Measurements from ENCODE around the gene SH3PXD2A. TPM values are rescaled to one million over a fixed set of nuclear protein-coding genes. Genes with fewer than 3 reads are reported as not detected.
A peak's percentile ranks its signal among the peaks of the same experiment; 100 is the strongest.

The SH3PXD2A gene
- total RNA-seq, 1 donor from 2014 or later, result 12.4 TPM

DNA sequence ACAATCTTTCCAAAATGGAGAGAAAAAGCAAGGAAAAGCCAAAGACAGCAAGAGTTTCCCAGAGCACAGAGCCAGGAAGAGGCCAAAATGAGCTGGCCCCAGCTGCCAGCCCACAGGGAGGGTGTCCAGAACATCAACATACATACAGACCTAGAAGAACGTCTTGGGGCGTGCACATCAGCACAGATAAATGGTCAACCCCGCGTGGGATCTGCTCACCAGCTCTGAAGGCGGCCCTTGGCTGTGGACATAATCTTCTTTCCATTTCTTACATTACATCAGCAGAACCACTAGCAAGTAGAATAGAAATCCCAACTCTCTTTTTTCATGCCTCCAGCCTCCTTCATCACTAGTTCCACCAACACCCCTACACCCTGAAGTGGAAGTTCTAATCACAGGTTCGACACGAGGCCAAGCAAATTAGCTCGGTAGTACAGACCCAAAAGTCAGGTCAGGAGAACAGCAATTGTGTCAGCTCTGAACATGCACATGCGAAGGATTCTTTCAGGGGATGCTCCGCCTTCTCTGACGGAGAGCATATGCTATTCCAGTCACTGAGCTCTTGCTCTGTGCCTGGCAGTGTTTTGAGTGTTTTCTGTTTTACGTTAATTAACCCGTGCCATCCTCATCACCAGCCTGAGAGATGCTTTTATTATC lies 16.4 kb downstream of the SH3PXD2A start:
- peak; percentile 18 for FAIRE-seq
- no peak for DNase-seq (ENCODE audit: low read depth)
- TF ChIP-seq, protein P1, sequence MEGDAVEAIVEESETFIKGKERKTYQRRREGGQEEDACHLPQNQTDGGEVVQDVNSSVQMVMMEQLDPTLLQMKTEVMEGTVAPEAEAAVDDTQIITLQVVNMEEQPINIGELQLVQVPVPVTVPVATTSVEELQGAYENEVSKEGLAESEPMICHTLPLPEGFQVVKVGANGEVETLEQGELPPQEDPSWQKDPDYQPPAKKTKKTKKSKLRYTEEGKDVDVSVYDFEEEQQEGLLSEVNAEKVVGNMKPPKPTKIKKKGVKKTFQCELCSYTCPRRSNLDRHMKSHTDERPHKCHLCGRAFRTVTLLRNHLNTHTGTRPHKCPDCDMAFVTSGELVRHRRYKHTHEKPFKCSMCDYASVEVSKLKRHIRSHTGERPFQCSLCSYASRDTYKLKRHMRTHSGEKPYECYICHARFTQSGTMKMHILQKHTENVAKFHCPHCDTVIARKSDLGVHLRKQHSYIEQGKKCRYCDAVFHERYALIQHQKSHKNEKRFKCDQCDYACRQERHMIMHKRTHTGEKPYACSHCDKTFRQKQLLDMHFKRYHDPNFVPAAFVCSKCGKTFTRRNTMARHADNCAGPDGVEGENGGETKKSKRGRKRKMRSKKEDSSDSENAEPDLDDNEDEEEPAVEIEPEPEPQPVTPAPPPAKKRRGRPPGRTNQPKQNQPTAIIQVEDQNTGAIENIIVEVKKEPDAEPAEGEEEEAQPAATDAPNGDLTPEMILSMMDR (IDR thresholded peaks at IDR 0.05; ENCODE audit: insufficient read depth, low read length, severe bottlenecking), result no peak
- Histone ChIP-seq H3K27me3 (ENCODE audit: control insufficient read depth, insufficient read depth, low read length) (no peaks in the 10 kb centered on the region), H3K36me3 (ENCODE audit: control insufficient read depth, insufficient read depth, low read length) (peaks cover 4% of the 10 kb centered on the region), H3K4me3 (ENCODE audit: low read depth, low read length) (no peak overlapping the region)

DNA sequence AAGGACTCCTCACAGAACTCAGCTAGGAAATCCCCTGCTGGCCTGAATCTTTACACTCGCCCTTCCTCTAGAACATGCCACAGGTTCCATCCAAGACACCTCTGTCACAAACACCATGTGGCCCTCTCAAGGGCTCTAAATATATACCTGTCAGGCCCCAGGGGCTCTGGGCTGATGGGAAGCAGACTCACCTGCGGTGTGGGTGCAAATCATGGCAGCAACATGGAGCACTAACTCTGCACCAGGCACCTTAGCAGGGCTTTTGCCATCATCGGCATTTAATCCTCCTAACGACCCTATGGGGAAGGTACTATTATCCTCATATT lies 17.3 kb downstream of the SH3PXD2A start:
- FAIRE-seq (no peak), DNase-seq (ENCODE audit: low read depth) (no peak)
- no peak overlapping the region for H3K4me3 ChIP-seq (ENCODE audit: low read depth, low read length)
- H3K27me3 ChIP-seq (ENCODE audit: control insufficient read depth, insufficient read depth, low read length), result no peaks in the 10 kb centered on the region
- TF ChIP-seq, protein P1 (IDR thresholded peaks at IDR 0.05; ENCODE audit: insufficient read depth, low read length, severe bottlenecking), result no peak
- H3K36me3 ChIP-seq (ENCODE audit: control insufficient read depth, insufficient read depth, low read length), result peaks cover 4% of the 10 kb centered on the region

DNA sequence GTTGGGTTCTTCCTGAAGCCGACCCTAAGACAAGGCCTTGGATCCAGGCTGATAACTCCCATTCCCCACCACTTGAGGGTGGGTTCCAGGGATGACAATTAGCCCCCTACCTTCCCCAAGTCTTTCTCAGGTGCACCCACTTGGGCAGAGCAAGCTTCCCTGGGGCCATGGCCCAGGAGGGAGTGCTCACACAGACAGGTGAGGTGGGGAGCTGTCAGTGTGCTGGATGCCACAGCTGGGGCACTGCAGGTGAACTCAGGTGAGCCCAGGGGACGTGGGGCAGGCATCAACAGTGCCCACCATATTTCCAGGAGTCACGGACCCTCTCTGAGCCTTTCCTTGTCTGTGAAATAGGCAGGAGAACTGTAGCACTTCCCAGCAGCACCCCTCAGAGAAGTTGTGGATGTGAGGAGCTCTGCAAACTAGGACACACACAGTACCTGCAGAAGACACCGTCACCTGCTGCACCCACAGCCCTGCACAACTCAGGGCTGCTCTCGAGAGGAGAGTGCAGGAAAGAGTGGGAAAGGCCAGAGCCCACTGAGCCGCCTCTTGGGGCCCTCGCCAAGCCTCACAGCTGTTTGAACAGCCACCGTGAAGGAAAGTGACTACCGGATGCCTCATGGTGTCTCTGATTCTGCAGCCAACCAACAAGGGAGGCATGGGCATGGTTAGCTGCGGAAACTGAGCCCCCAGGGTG lies 17.9 kb downstream of the SH3PXD2A start:
- no peak for FAIRE-seq
- Histone ChIP-seq H3K4me3 (ENCODE audit: low read depth, low read length) (no peak overlapping the region), H3K27me3 (ENCODE audit: control insufficient read depth, insufficient read depth, low read length) (no peaks in the 10 kb centered on the region), H3K36me3 (ENCODE audit: control insufficient read depth, insufficient read depth, low read length) (peaks cover 4% of the 10 kb centered on the region)
- no peak for DNase-seq (ENCODE audit: low read depth)
- TF ChIP-seq, protein P1 (IDR thresholded peaks at IDR 0.05; ENCODE audit: insufficient read depth, low read length, severe bottlenecking), result no peak

DNA sequence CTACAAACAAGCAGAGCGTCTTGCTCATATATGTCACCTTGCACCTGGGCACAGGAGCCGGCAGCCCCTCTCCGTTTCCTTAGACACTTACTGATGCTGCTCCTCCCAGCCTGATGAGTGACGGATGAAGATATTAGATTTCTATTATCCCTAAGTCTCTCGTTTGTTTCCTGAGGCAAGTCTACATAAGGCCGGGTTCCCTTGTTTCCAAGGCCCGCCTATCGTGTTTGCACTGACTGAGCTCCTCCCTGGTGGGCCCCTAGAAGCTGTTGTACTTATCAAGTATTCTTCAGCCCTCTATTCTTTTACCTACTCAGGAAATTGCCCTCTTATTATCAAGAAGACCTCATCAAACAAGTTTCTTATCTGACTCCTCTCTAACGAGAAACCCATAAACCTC lies 18.5 kb downstream of the SH3PXD2A start:
- H3K36me3 ChIP-seq (ENCODE audit: control insufficient read depth, insufficient read depth, low read length), result peaks cover 4% of the 10 kb centered on the region
- no peaks in the 10 kb centered on the region for H3K27me3 ChIP-seq (ENCODE audit: control insufficient read depth, insufficient read depth, low read length)

DNA sequence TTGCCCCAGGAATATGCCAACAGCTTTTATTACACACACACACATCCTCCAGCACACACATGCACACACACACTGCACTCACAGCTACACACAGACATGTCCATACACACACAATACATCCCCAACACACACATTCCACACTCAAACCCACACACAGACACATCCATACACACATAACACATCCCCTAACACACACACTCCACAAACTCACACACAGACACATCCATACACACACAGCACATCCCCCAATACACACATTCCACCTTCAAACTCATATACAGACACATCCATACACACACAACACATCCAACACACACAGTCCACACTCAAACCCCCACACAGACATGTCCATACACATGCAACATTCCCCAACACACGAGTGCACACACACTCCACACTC lies 19.1 kb downstream of the SH3PXD2A start:
- DNase-seq (ENCODE audit: low read depth), result no peak
- TF ChIP-seq, protein P1 (IDR thresholded peaks at IDR 0.05; ENCODE audit: insufficient read depth, low read length, severe bottlenecking), result no peak
- H3K4me3 ChIP-seq (ENCODE audit: low read depth, low read length), result no peak overlapping the region
- no peak for FAIRE-seq
- no peaks in the 10 kb centered on the region for H3K27me3 ChIP-seq (ENCODE audit: control insufficient read depth, insufficient read depth, low read length)
- peaks cover 4% of the 10 kb centered on the region for H3K36me3 ChIP-seq (ENCODE audit: control insufficient read depth, insufficient read depth, low read length)

More for the DNA sequence above, 18.5 kb downstream of the SH3PXD2A start:
- DNase-seq (ENCODE audit: low read depth) (no peak), FAIRE-seq (no peak)
- TF ChIP-seq, protein P1 (IDR thresholded peaks at IDR 0.05; ENCODE audit: insufficient read depth, low read length, severe bottlenecking), result no peak
- no peak overlapping the region for H3K4me3 ChIP-seq (ENCODE audit: low read depth, low read length)
